BE2C (cell line): ENCODE measurements around the gene RPS3.

Source experiments
- DNase-seq: peaks from one replicate; pipeline ENCODE4 v3.0.0-alpha.2; 2020
- H3K27me3 ChIP-seq: fragments of 250-450 bp; sonication (Bioruptor Pico); 2 replicates; pipeline ENCODE4 v1.5.1; 2020; ENCODE audit warnings: mild to moderate bottlenecking
- H3K36me3 ChIP-seq: fragments of 250-450 bp; sonication (Bioruptor Pico); 2 replicates; pipeline ENCODE4 v1.5.1; 2020; ENCODE audit warnings: mild to moderate bottlenecking
- H3K4me1 ChIP-seq: fragments of 250-450 bp; sonication (Bioruptor Pico); 2 replicates; pipeline ENCODE4 v1.5.1; 2020
- H3K4me3 ChIP-seq: 2 replicates; pipeline ENCODE4 v1.5.1; 2011; ENCODE audit warnings: low read depth, low read length
- H3K9me3 ChIP-seq: fragments of 250-450 bp; sonication (Bioruptor Pico); 2 replicates; pipeline ENCODE4 v1.5.1; 2020
- TF ChIP-seq, protein P1 (sequence below): IDR thresholded peaks from 2 replicates; pipeline ENCODE4 v1.5.1; 2012; ENCODE audit warnings: mild to moderate bottlenecking, low read depth, low read length

Gene RPS3

DNA sequence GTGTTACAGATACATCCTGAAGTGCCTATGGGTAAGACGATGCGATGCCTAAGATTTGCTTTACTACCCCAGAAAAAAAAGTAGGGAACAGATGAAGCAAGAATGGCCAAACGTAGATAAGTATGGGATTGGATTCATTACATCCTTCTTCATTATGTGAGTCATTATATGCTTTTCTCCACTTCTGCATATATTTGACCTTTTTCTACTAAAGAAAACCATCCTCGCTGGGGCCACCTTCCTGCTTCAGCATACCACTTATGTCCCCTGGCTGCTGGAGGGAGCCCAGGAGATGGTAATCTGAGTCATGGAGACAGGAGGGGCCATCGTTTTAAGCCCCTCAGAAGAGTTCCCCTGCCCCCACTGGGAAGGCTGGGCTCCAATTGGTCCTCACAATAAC, 48.1 kb downstream of the RPS3 start:
- Histone ChIP-seq H3K9me3 (no peaks in the 10 kb centered on the region), H3K4me1 (no peaks in the 10 kb centered on the region), H3K4me3 (no peak overlapping the region), H3K27me3 (no peaks in the 10 kb centered on the region), H3K36me3 (no peaks in the 10 kb centered on the region)
- DNase-seq = no peak
- TF ChIP-seq, protein P1, sequence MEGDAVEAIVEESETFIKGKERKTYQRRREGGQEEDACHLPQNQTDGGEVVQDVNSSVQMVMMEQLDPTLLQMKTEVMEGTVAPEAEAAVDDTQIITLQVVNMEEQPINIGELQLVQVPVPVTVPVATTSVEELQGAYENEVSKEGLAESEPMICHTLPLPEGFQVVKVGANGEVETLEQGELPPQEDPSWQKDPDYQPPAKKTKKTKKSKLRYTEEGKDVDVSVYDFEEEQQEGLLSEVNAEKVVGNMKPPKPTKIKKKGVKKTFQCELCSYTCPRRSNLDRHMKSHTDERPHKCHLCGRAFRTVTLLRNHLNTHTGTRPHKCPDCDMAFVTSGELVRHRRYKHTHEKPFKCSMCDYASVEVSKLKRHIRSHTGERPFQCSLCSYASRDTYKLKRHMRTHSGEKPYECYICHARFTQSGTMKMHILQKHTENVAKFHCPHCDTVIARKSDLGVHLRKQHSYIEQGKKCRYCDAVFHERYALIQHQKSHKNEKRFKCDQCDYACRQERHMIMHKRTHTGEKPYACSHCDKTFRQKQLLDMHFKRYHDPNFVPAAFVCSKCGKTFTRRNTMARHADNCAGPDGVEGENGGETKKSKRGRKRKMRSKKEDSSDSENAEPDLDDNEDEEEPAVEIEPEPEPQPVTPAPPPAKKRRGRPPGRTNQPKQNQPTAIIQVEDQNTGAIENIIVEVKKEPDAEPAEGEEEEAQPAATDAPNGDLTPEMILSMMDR = no peak

DNA sequence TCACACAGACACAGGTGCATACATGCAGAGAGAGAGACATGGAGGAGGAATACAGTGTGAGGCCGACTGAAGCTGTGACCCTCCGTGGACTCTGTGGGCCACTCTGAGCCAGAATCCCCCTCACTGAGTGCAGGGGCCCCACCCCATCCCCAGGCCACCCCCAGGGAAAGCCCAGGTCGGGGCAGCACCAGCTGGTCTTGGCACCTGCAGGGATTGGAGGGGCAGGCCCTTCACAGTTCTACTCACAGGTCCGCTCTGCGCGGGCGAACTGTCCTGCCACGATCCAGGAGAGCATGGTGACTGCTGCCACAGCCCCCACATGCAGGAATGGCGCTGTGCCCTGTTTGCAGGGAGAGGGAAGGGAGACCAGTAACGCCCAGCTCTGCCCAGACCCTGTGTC, 50.0 kb downstream of the RPS3 start:
- Histone ChIP-seq H3K4me3 (no peak overlapping the region), H3K36me3 (no peaks in the 10 kb centered on the region), H3K4me1 (no peaks in the 10 kb centered on the region), H3K27me3 (no peaks in the 10 kb centered on the region), H3K9me3 (no peaks in the 10 kb centered on the region)
- DNase-seq = no peak
- TF ChIP-seq, protein P1 = no peak

DNA sequence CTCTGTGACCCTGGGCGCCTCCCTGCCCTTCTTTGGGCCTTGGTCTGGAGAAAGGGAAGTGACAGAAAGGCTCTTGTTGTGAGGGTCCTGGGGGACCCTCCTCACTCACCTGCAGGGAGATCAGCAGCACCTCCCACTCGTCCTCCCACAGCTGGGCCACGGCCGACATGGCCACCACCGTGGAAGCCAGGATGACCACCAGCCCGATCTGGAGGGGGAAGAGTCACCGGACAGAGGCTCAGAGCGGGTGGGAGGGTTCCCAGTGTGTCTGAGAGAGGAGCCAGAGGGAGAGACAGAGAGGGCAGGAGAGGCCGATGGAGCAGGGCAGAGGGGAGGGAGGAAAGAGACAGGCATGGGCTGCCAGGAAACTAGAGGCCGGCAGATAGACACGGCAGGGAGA, 50.5 kb downstream of the RPS3 start:
- Histone ChIP-seq H3K4me1 (no peaks in the 10 kb centered on the region), H3K36me3 (no peaks in the 10 kb centered on the region), H3K9me3 (no peaks in the 10 kb centered on the region), H3K4me3 (no peak overlapping the region), H3K27me3 (no peaks in the 10 kb centered on the region)
- no peak for DNase-seq
- TF ChIP-seq, protein P1 = no peak

DNA sequence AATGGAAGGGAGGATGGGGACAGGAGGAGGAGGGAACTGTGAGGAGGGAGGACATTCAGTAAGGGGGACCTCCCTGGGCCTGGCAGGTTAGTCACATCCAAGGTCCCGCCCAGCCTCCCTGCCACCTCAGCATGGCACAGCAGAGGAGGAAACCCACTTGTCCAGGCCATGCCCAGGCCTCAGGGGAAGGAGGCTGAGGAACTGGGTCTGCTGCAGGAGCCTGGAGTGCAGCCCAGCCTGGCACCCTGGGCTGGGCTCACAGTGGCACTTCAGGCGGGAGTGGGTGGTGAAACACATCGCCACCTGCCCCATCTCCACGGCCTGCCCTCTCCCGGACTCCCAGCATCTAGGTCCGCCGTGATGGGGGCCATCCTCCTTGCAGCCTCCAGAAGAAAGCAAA, 50.9 kb downstream of the RPS3 start:
- Histone ChIP-seq H3K27me3 (no peaks in the 10 kb centered on the region), H3K4me3 (no peak overlapping the region), H3K9me3 (no peaks in the 10 kb centered on the region), H3K36me3 (no peaks in the 10 kb centered on the region), H3K4me1 (no peaks in the 10 kb centered on the region)
- TF ChIP-seq, protein P1 = no peak
- DNase-seq = no peak

DNA sequence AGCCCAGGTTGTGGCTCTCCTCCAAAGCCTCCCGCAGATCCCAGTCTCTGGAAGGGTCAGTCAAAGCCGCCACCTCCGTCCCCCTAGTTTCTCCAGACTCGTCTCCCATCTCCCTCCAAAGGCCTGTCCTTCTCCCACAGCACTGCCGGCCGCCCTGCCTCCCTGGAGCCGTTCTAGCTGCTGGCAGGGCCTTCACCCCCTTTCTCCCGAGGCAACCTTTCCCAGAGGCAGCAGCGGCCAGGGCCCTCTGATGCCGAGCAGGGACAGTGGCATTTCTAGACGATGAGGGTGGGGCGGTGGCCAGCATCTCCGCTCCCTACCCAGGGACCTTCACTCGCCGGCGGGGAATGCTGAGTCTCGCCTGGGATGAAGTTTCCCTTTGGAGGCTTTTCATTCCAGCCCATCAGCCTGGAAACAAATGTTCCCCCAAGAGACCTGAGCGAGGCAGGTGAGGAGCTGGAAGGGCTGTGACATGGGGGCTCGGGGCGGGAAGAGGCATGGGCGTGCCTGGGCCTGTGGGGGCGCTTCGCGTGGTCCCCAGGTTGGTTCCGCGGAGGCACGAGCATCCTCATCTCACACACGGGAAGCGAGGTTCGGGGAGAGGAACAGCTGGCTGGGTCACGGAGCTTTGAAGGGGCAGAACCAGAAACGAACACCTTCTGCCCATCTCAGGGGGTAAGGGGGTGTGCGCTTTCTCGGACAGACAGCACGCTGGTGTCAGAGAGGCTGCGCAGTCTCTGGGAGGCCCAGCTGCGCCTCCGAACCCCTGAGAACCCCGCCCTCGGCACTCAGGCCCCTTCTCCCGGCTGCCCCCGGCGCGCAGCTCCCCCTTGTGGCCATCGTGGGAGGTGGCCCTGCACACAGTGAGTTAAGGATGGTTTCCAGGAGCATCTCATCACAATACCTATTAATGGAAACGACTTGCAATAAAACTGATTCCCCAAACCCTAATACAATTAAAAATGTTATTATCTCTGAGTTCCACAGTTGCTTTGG, 51.8 kb downstream of the RPS3 start:
- H3K36me3 ChIP-seq = no peaks in the 10 kb centered on the region
- TF ChIP-seq, protein P1 = peak; percentile 81
- no peaks in the 10 kb centered on the region for H3K27me3 ChIP-seq
- H3K4me3 ChIP-seq = no peak overlapping the region
- H3K9me3 ChIP-seq = no peaks in the 10 kb centered on the region
- no peaks in the 10 kb centered on the region for H3K4me1 ChIP-seq
- peak; percentile 54 for DNase-seq

DNA sequence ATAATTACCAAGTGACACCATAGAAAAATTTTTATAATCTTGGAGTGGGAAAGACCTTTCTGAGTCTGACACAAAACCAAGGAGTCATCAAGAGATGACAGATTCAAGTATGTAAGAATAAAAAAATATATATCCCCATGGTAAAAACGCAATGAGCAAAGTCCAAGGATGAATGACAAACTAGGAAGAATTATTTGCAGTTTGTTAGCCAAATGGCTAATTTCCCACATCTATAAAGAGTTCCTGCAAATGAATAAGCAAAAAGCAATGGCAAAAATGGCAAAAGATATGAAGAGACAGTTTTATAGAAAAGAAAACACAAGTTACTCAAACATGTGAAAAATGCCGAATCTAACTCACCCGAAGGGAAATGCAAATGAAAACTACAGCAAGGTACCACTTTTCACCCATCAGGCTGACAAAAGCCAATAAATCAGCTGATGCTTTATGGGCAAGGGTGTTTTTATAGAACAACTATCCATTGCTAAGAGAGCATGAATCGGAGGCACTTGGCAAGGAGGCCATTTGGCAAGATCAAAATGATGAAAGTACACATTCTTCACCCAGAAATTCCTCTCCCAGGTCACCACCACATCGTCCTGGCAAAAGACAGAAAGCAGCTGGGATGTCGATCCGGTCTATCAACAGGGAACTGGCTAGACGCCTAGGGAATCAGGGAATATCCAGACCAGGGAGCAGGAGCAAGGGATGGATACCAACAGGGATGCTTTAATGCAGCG, 54.8 kb downstream of the RPS3 start:
- no peak for DNase-seq
- no peaks in the 10 kb centered on the region for H3K4me1 ChIP-seq
- H3K27me3 ChIP-seq = no peaks in the 10 kb centered on the region
- H3K9me3 ChIP-seq = no peaks in the 10 kb centered on the region
- TF ChIP-seq, protein P1 = no peak
- H3K36me3 ChIP-seq = no peaks in the 10 kb centered on the region
- H3K4me3 ChIP-seq = no peak overlapping the region
